ENCODE measurements around the gene UBA1.

- TF ChIP-seq EZH2phosphoT487 (IDR thresholded peaks at IDR 0.05; ENCODE audit: insufficient read depth, low read depth) (no peak), EZH2 (IDR thresholded peaks at IDR 0.05; ENCODE audit: insufficient read depth, poor library complexity, severe bottlenecking) (no peak)
Measured at GRCh38 chrX:47160781-47161180, 32.8 kb upstream of the UBA1 start.

Data from GM23248 (cell line).